VCaP (cell line): Measurements from ENCODE around the gene STX10.

Source experiments
- H3K27ac ChIP-seq: fragments of 450-650 bp; 2 replicates; pipeline ENCODE4 v1.5.1; 2017
- TF ChIP-seq, protein P1 (sequence below): fragments of 450-650 bp; conservative IDR thresholded peaks from 2 replicates; pipeline ENCODE4 v1.5.1; 2017; ENCODE audit warnings: mild to moderate bottlenecking, moderate library complexity

Gene STX10

DNA sequence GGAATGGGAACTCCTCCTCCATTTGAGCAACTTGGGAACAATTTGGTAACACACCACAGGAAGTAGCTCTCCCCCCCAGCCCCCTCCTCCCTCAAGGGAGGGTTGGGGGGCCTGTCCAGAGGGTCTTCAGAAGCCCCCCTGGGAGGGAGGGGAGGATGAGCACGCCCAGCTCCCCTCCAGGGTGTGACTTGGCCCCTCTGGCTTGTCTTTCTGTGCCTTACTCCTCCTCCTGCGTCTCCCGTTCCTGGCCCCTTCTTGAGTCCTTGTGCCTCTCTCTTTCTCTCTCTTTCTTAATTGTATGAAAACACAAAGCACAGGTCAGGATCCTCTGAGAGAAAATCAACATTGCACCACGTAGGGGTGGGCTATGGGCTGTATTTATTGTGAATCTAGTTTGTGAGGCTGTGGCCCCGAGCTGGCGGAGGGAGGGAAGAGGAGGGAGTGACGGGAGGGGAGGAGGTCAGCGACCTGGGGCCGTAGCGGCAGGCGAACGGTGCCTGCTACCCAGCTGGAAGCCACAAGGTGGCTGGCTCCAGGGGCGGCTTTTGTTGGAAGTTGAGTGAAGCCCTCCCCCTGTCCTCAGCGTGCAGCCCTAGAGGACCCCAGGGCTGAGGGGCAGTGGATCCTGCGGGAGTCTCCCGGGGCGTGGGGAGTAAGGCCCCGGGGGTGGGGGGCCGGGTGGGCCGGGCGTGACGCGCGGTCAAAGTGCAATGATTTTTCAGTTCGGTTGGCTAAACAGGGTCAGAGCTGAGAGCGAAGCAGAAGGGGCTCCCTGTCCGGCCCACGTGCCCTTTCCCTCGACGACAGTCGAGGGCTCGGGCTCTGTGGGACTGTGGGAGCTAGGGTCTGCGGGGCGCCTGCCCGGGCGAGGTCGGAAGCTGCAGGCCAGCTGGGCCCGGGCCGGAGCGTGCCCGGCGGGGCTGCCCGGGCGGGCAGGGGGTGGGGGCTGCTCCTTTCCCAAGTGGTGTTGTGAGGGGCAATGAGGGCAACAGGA lies 53.9 kb downstream of the STX10 start:
- peak overlapping the region; percentile 85; the same call in 1 of the 2 replicates for H3K27ac ChIP-seq
- TF ChIP-seq, protein P1, sequence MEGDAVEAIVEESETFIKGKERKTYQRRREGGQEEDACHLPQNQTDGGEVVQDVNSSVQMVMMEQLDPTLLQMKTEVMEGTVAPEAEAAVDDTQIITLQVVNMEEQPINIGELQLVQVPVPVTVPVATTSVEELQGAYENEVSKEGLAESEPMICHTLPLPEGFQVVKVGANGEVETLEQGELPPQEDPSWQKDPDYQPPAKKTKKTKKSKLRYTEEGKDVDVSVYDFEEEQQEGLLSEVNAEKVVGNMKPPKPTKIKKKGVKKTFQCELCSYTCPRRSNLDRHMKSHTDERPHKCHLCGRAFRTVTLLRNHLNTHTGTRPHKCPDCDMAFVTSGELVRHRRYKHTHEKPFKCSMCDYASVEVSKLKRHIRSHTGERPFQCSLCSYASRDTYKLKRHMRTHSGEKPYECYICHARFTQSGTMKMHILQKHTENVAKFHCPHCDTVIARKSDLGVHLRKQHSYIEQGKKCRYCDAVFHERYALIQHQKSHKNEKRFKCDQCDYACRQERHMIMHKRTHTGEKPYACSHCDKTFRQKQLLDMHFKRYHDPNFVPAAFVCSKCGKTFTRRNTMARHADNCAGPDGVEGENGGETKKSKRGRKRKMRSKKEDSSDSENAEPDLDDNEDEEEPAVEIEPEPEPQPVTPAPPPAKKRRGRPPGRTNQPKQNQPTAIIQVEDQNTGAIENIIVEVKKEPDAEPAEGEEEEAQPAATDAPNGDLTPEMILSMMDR, result no peak

DNA sequence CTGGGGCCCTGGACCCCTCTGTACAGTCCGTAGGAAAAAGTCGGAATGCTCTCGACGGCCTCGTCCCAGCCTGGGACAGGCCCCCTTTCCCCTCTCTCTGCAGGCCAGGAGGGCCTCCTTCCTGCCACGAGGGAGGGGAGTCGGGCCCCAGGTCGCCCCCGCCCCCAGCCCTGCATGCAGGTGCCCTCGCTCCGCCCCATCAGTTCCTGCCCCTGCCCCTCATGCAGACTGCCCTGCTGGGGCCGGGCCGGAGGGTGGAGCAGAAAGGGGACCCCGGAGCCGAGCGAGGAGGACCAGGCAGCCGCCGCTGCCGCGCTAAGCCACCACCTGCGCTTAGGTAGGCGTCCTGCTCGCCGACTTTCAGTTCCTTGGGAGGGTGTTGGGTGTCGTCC lies 54.8 kb downstream of the STX10 start:
- peak overlapping the region; percentile 85; the same call in 1 of the 2 replicates for H3K27ac ChIP-seq
- TF ChIP-seq, protein P1, result no peak

DNA sequence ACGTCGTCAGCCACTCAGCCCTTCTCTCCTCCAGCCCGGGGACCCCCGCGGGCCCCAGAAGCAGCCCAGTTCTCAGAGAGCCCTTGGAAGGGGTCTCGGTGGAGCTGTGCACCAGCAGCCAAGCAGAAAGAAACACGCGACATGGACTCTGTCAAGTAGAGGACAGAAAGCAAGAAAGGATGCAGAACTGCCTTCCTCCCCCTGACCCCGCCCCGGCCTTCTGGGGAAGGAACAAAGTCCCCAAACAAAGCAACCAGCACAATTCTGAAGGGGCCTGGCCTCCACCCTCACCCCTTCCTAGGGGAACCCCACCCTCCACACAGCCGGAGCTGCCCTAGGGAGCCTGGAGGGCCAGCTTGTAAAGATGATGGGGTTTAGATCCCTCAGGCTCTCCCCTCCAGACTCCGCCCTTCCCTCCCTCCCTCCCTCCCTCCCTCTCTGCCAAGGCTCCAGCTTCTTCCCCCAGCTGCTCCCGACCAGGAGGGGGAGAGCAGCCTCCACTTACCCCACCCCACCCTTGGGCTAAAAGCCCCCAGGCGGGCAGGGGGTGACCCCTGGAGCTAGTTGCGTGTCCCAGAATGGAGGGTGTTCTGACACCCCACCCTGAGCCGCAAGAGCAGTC lies 55.3 kb downstream of the STX10 start:
- H3K27ac ChIP-seq, result no peak overlapping the region
- TF ChIP-seq, protein P1, result no peak

DNA sequence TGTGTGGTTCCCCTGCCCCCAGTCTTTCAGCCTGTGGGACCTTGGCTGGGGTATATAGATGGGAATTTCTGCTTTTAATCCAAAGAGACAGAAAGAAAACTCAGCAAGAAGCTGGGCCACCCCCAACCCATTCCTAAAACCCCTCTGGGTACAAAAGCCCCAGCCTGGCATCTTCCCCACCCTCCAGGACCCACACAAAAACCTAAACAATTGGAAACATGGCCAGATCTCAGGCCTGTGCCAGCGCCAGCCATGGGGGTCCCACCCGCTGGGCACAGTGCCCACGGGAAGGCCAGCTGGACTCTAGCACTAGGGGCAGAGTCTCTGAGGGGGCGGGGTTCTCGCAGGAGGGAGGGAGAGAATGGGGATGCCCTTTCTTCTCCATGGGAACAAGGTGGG lies 56.1 kb downstream of the STX10 start:
- TF ChIP-seq, protein P1, result peak; percentile 19
- H3K27ac ChIP-seq, result no peak overlapping the region
